H1 (cell line): ENCODE data around the gene LRRC74B. TPM values are rescaled to one million over a fixed set of nuclear protein-coding genes. Genes with fewer than 3 reads are reported as not detected.

Source experiments
- CTCF ChIA-PET: fragments of 300-600 bp; sonication (Branson Sonifier 250); formaldehyde crosslinking; loops from one replicate; lab custom pipeline; 2021; ENCODE audit not compliant: partially characterized antibody; lab: Charles Lee
- POLR2A ChIA-PET: fragments of 300-600 bp; sonication (Branson Sonifier 250); formaldehyde crosslinking; loops from one replicate; lab custom pipeline; 2021; ENCODE audit warnings: inconsistent platforms; ENCODE audit not compliant: partially characterized antibody; lab: Charles Lee
- DNase-seq, 2 experiments: peaks; one replicate each; pipeline versions ENCODE4 v3.0.0 to v3.0.0-alpha.2; 2010 to 2022; ENCODE audit warnings: low spot score in 2 of 2, low read depth in 1 of 2, mixed read lengths in 1 of 2
- FAIRE-seq: peaks from 2 replicates; lab custom pipeline; 2011; peaks lifted over from hg19 to GRCh38; lab: Jason Lieb, UNC
- H2AFZ ChIP-seq: 2 replicates; pipeline ENCODE4 v1.8.1; 2012; ENCODE audit warnings: low read length, inconsistent platforms
- H2AK5ac ChIP-seq: 2 replicates; pipeline ENCODE4 v1.6.1; 2013; ENCODE audit warnings: low read depth, low read length
- H2BK120ac ChIP-seq: replicated peaks from 2 replicates; pipeline ENCODE3; 2013; ENCODE audit warnings: low read depth, low read length, inconsistent platforms
- H2BK12ac ChIP-seq: 2 replicates; pipeline ENCODE4 v1.6.1; 2013; ENCODE audit warnings: low read depth, low read length
- H2BK15ac ChIP-seq: 2 replicates; pipeline ENCODE4 v1.6.1; 2013; ENCODE audit warnings: low read length
- H2BK20ac ChIP-seq: 2 replicates; pipeline ENCODE4 v1.6.1; 2013; ENCODE audit warnings: low read length
- H2BK5ac ChIP-seq: 2 replicates; pipeline ENCODE4 v1.6.1; 2013; ENCODE audit warnings: low read depth, low read length
- H3K14ac ChIP-seq: 2 replicates; pipeline ENCODE4 v1.6.1; 2013; ENCODE audit warnings: inconsistent platforms; ENCODE audit not compliant: insufficient read length
- H3K18ac ChIP-seq: 2 replicates; pipeline ENCODE4 v1.6.1; 2013; ENCODE audit warnings: low read length; ENCODE audit errors: extremely low read depth
- H3K23ac ChIP-seq: 2 replicates; pipeline ENCODE4 v1.6.1; 2013; ENCODE audit warnings: inconsistent platforms; ENCODE audit not compliant: insufficient read length
- H3K23me2 ChIP-seq: 2 replicates; pipeline ENCODE4 v1.6.1; 2013; ENCODE audit warnings: low read depth, low read length
- H3K27ac ChIP-seq: 2 replicates; pipeline ENCODE4 v1.6.1; 2011; ENCODE audit warnings: low read depth, low read length, inconsistent platforms
- H3K27me3 ChIP-seq, 4 experiments: replicated peaks in 1 of 4; 1 replicate in 1 of 4; 2 replicates in 3 of 4; pipeline versions ENCODE4 v1.6.1 to v1.8.1; 2011 to 2013; ENCODE audit warnings: low read length in 3 of 4, mild to moderate bottlenecking in 3 of 4, inconsistent platforms in 2 of 4, mixed read lengths in 2 of 4, moderate library complexity in 1 of 4; ENCODE audit not compliant: control insufficient read depth in 3 of 4, insufficient read depth in 3 of 4; ENCODE audit errors: extremely low read depth in 1 of 4
- H3K36me3 ChIP-seq, 4 experiments: 2 replicates each; pipeline versions ENCODE4 v1.6.1 to v1.8.1; 2011 to 2013; ENCODE audit warnings: mild to moderate bottlenecking in 4 of 4, low read length in 3 of 4, moderate library complexity in 2 of 4, control low read depth in 1 of 4, inconsistent platforms in 1 of 4; ENCODE audit not compliant: insufficient read depth in 4 of 4, control insufficient read depth in 2 of 4
- H3K4ac ChIP-seq: replicated peaks from 2 replicates; pipeline ENCODE3; 2013; ENCODE audit warnings: low read length, low read depth, mixed read lengths, inconsistent platforms; ENCODE audit not compliant: insufficient read length
- H3K4me1 ChIP-seq, 4 experiments: replicated peaks in 1 of 4; 1 replicate in 1 of 4; 2 replicates in 3 of 4; pipeline versions ENCODE4 v1.6.1 to v1.8.1; 2011 to 2013; ENCODE audit warnings: low read length in 3 of 4, inconsistent platforms in 2 of 4, mixed read lengths in 1 of 4; ENCODE audit not compliant: insufficient read depth in 4 of 4, control insufficient read depth in 3 of 4
- H3K4me2 ChIP-seq, 2 experiments: 2 replicates each; pipeline versions ENCODE4 v1.6.1 to v1.8.1; 2011 to 2013; ENCODE audit warnings: low read depth in 2 of 2, low read length in 2 of 2, control low read depth in 1 of 2, inconsistent platforms in 1 of 2, mild to moderate bottlenecking in 1 of 2; ENCODE audit not compliant: insufficient read depth in 1 of 2
- H3K4me3 ChIP-seq, 4 experiments: fragments of 200-600, 300-600 bp in 1 of 4; sonication (generic), shearing (Covaris generic), sonication (Bioruptor Twin) in 1 of 4; 2 replicates each; pipeline versions ENCODE4 v1.5.1 to v1.8.1; 2011 to 2016; ENCODE audit warnings: low read length in 4 of 4, low read depth in 3 of 4, control low read depth in 2 of 4, inconsistent platforms in 2 of 4, mild to moderate bottlenecking in 2 of 4, mixed read lengths in 1 of 4, moderate library complexity in 1 of 4; ENCODE audit not compliant: insufficient read depth in 2 of 4; ENCODE audit errors: extremely low read depth in 1 of 4
- H3K56ac ChIP-seq: replicated peaks from 2 replicates; pipeline ENCODE3; 2013; ENCODE audit warnings: low read depth, mild to moderate bottlenecking, mixed read lengths, low read length, inconsistent platforms; ENCODE audit not compliant: insufficient read length
- H3K79me1 ChIP-seq: 2 replicates; pipeline ENCODE4 v1.6.1; 2013; ENCODE audit warnings: low read depth, low read length, control low read depth
- H3K79me2 ChIP-seq, 2 experiments: 2 replicates each; pipeline versions ENCODE4 v1.6.1 to v1.8.1; 2012 to 2013; ENCODE audit warnings: low read length in 2 of 2, mild to moderate bottlenecking in 2 of 2, inconsistent platforms in 1 of 2; ENCODE audit not compliant: insufficient read depth in 2 of 2, control insufficient read depth in 1 of 2
- H3K9ac ChIP-seq, 4 experiments: replicated peaks in 1 of 4; 1 replicate in 1 of 4; 2 replicates in 3 of 4; pipeline versions ENCODE4 v1.6.1 to v1.8.1; 2011 to 2013; ENCODE audit warnings: low read depth in 3 of 4, low read length in 3 of 4, control low read depth in 2 of 4, mild to moderate bottlenecking in 2 of 4, moderate library complexity in 2 of 4, inconsistent platforms in 1 of 4; ENCODE audit errors: extremely low read depth in 1 of 4
- H3K9me3 ChIP-seq, 2 experiments: 2 replicates each; pipeline versions ENCODE4 v1.6.1 to v1.8.1; 2012 to 2013; ENCODE audit warnings: mild to moderate bottlenecking in 2 of 2, moderate library complexity in 2 of 2, control low read depth in 1 of 2, inconsistent platforms in 1 of 2, low read depth in 1 of 2, low read length in 1 of 2, mixed read lengths in 1 of 2; ENCODE audit not compliant: insufficient read depth in 2 of 2
- H4K20me1 ChIP-seq, 2 experiments: replicated peaks in 1 of 2; 2 replicates each; pipeline versions ENCODE3 to v1.8.1; 2011 to 2013; ENCODE audit warnings: inconsistent platforms in 2 of 2, low read length in 2 of 2, mild to moderate bottlenecking in 1 of 2; ENCODE audit not compliant: insufficient read depth in 2 of 2, control insufficient read depth in 1 of 2
- H4K5ac ChIP-seq: 2 replicates; pipeline ENCODE4 v1.6.1; 2013; ENCODE audit warnings: low read length, low read depth, mixed read lengths, inconsistent platforms; ENCODE audit not compliant: insufficient read length
- H4K8ac ChIP-seq: 2 replicates; pipeline ENCODE4 v1.8.0; 2013; ENCODE audit warnings: mild to moderate bottlenecking, moderate library complexity, low read length, inconsistent platforms; ENCODE audit not compliant: insufficient read depth; ENCODE audit errors: extremely low read depth
- H4K91ac ChIP-seq: replicated peaks from 2 replicates; pipeline ENCODE3; 2013; ENCODE audit warnings: low read length, mixed read lengths, inconsistent platforms; ENCODE audit not compliant: insufficient read length
- CHD1 ChIP-seq: IDR thresholded peaks from 2 replicates; pipeline ENCODE4 v1.6.1; 2012; ENCODE audit warnings: low read depth, low read length, improper control_type of control experiment
- KDM4A ChIP-seq: IDR thresholded peaks from one replicate; pipeline ENCODE4 v1.7.1; 2012; ENCODE audit warnings: low read depth, mild to moderate bottlenecking, moderate library complexity, low read length, inconsistent platforms; ENCODE audit not compliant: severe bottlenecking
- RBBP5 ChIP-seq: IDR thresholded peaks from 2 replicates; pipeline ENCODE4 v1.7.1; 2012; ENCODE audit warnings: low read depth, mild to moderate bottlenecking, inconsistent platforms, low read length, moderate library complexity, borderline replicate concordance
- SP2 ChIP-seq: IDR thresholded peaks from 2 replicates; pipeline ENCODE4 v1.6.1; 2012; ENCODE audit warnings: mild to moderate bottlenecking, low read length, inconsistent platforms
- WGBS, 2 experiments: shearing (Covaris generic) in 1 of 2; methylation state at CpG; one replicate each; pipeline versions ENCODE4 v1.1.6 to v1.1.7; 2013 to 2015; ENCODE audit warnings: low lambda C conversion rate in 2 of 2, mixed read lengths in 2 of 2, inconsistent platforms in 1 of 2, low coverage in 1 of 2, missing lambda C conversion rate in 1 of 2; ENCODE audit not compliant: insufficient replicate concordance in 2 of 2, insufficient coverage in 1 of 2, insufficient read length in 1 of 2; ENCODE audit errors: extremely low coverage in 1 of 2, missing lambda C conversion rate in 1 of 2; 5-methylcytosine and 5-hydroxymethylcytosine counted together
- polyA plus RNA-seq, 7 experiments: library from polyadenylated mRNA; depleted of rRNA in 3 of 7; stranded (reverse) in 5 of 7; unstranded in 2 of 7; fragments of >200 nt in 5 of 7; fragments of 200-250 nt in 2 of 7; gene quantifications; 1 replicate in 5 of 7; 2 replicates in 1 of 7; 4 replicates in 1 of 7; pipeline versions ENCODE4 v1.2.1 to v1.2.3, GENCODE V29; 2011 to 2013; ENCODE audit warnings: missing spikeins in 2 of 7, mixed read lengths in 2 of 7
- total RNA-seq: library from RNA; stranded (reverse); fragmentation: NEBNext Ultra II Directional; extraction: Animal tissue kit (Norgen Biotek cat#: 25700); gene quantifications from 2 replicates; pipeline ENCODE4 v1.2.1, GENCODE V29; 2021

Gene LRRC74B
- total and polyA plus RNA-seq, 2 of the 8 experiments (the other 6 are each of a cell fraction or from before 2014, with no cell fraction given), result not detected

GRCh38 chr22:21022507-21022906, 23.2 kb upstream of the LRRC74B start:
- Histone ChIP-seq H3K23me2 (no peaks in the 10 kb centered on the region), H3K4me1 (peaks cover 0 to 2% (median 0%) of the 10 kb centered on the region in 4 experiments; a peak in 1 of 7 replicates), H3K14ac (no peak overlapping the region), H2BK12ac (no peak overlapping the region), H2BK20ac (no peak overlapping the region), H3K4ac (no peak overlapping the region), H3K79me2 (no peaks in the 10 kb centered on the region), H3K79me1 (no peaks in the 10 kb centered on the region), H2BK15ac (no peak overlapping the region), H3K18ac (no peak overlapping the region), H3K4me3 (no peak overlapping the region), H3K27ac (no peak overlapping the region), H4K20me1 (no peaks in the 10 kb centered on the region), H3K56ac (no peak overlapping the region), H2AK5ac (peak overlapping the region; percentile 65; the same call in 1 of the 2 replicates), H2BK120ac (no peak overlapping the region), H2AFZ (no peak overlapping the region), H4K91ac (no peak overlapping the region), H3K4me2 (no peak overlapping the region), H3K9ac (no peak overlapping the region), H3K9me3 (no peaks in the 10 kb centered on the region), H4K5ac (no peak overlapping the region), H3K36me3 (no peaks in the 10 kb centered on the region), H2BK5ac (no peak overlapping the region; the same call in 1 of the 2 replicates), H3K23ac (no peak overlapping the region), H4K8ac (no peak overlapping the region), H3K27me3 (no peaks in the 10 kb centered on the region)
- 85% methylated on average over 8 of the region's 10 CpGs; no CpG with 5 or more reads in 1 of the 2 experiments for WGBS, 2 experiments
- TF ChIP-seq KDM4A (no peak), RBBP5 (no peak), CHD1 (no peak), SP2 (no peak)
- ChIA-PET CTCF (interaction anchor here (1.9 to 3.5 kb wide), 4 partner anchors 11 to 219 kb away, joined by 9 to 37 read pairs (median 14); partner anchors contain the start of gene SLC7A4), POLR2A (interaction anchor here (1.1 kb wide), 1 partner anchor 22 kb away, joined by 3 read pairs; no protein-coding TSS in a partner anchor)
- no peak for FAIRE-seq
- DNase-seq, result no peak
